Skeletal muscle cell (primary cell): ENCODE results near the gene DENND1A.
A peak's percentile ranks its signal among the peaks of the same experiment; 100 is the strongest.
"Not testable (repeated sequence)": the region's sequence is repeated elsewhere in the genome, so short reads cannot be mapped to it uniquely, and the experiment has no call there.

Source experiments
- DNase-seq: peaks from one replicate; pipeline ENCODE4 v3.0.0-alpha.2; 2010; ENCODE audit warnings: low read depth
- H3K4me3 ChIP-seq: 2 replicates; pipeline ENCODE4 v1.5.1; 2011; ENCODE audit warnings: low read depth, mild to moderate bottlenecking, control low read depth, low read length, moderate library complexity

DENND1A gene

GRCh38 chr9:123924727-123925126 lies 5.2 kb downstream of the DENND1A start:
- DNase-seq: no peak

GRCh38 chr9:123923884-123924283 lies 6.0 kb downstream of the DENND1A start:
- no peak for DNase-seq
- no peak overlapping the region for H3K4me3 ChIP-seq

More at GRCh38 chr9:123924727-123925126, 5.2 kb downstream of the DENND1A start:
- no peak overlapping the region for H3K4me3 ChIP-seq

GRCh38 chr9:123923377-123923776 lies 6.5 kb downstream of the DENND1A start:
- no peak overlapping the region for H3K4me3 ChIP-seq
- no peak for DNase-seq

GRCh38 chr9:123922911-123923310 lies 7.0 kb downstream of the DENND1A start:
- H3K4me3 ChIP-seq: no peak overlapping the region
- DNase-seq: no peak

- no peak for DNase-seq
- no peak overlapping the region for H3K4me3 ChIP-seq
Measured at GRCh38 chr9:123922431-123922830, 7.5 kb downstream of the DENND1A start.

GRCh38 chr9:123914517-123915196 lies 15.3 kb downstream of the DENND1A start:
- H3K4me3 ChIP-seq: no peak overlapping the region
- DNase-seq: no peak

- DNase-seq: no peak
- H3K4me3 ChIP-seq: no peak overlapping the region
Measured at GRCh38 chr9:123912167-123912897, 17.6 kb downstream of the DENND1A start.

GRCh38 chr9:123911024-123911423 lies 18.9 kb downstream of the DENND1A start:
- no peak overlapping the region for H3K4me3 ChIP-seq
- no peak for DNase-seq

GRCh38 chr9:123909192-123909591 lies 20.7 kb downstream of the DENND1A start:
- not testable (repeated sequence) for H3K4me3 ChIP-seq, DNase-seq

- H3K4me3 ChIP-seq, DNase-seq: not testable (repeated sequence)
Measured at GRCh38 chr9:123903550-123903949, 26.4 kb downstream of the DENND1A start.

- no peak for DNase-seq
- H3K4me3 ChIP-seq: no peak overlapping the region
Measured at GRCh38 chr9:123894822-123895221, 35.1 kb downstream of the DENND1A start.

- peak; percentile 32 for DNase-seq
- no peak overlapping the region for H3K4me3 ChIP-seq
Measured at GRCh38 chr9:123893831-123894460, 36.0 kb downstream of the DENND1A start.

GRCh38 chr9:123893115-123893514 lies 36.8 kb downstream of the DENND1A start:
- no peak for DNase-seq
- no peak overlapping the region for H3K4me3 ChIP-seq

GRCh38 chr9:123887837-123888236 lies 42.1 kb downstream of the DENND1A start:
- H3K4me3 ChIP-seq: no peak overlapping the region
- no peak for DNase-seq

- not testable (repeated sequence) for DNase-seq, H3K4me3 ChIP-seq
Measured at GRCh38 chr9:123885834-123886233, 44.1 kb downstream of the DENND1A start.

GRCh38 chr9:123883634-123884033 lies 46.3 kb downstream of the DENND1A start:
- H3K4me3 ChIP-seq: no peak overlapping the region
- DNase-seq: no peak

- no peak for DNase-seq
- H3K4me3 ChIP-seq: no peak overlapping the region
Measured at GRCh38 chr9:123881604-123882003, 48.3 kb downstream of the DENND1A start.

- H3K4me3 ChIP-seq: no peak overlapping the region
- DNase-seq: no peak
Measured at GRCh38 chr9:123880420-123880819, 49.5 kb downstream of the DENND1A start.

GRCh38 chr9:123876750-123877149 lies 53.2 kb downstream of the DENND1A start:
- no peak overlapping the region for H3K4me3 ChIP-seq
- DNase-seq: no peak

- H3K4me3 ChIP-seq: no peak overlapping the region
- DNase-seq: no peak
Measured at GRCh38 chr9:123872710-123873109, 57.2 kb downstream of the DENND1A start.
